ENCODE data around the gene C1QTNF6. TPM values are rescaled to one million over a fixed set of nuclear protein-coding genes. Genes with fewer than 3 reads are reported as not detected.
A peak's percentile ranks its signal among the peaks of the same experiment; 100 is the strongest.

C1QTNF6 gene
- total RNA-seq, 1 donor from 2014 or later = 8.2 TPM

- Mint-ChIP-seq H3K36me3 (ENCODE audit: low read depth) (no peaks in the 10 kb centered on the region), H3K27ac (no peak overlapping the region), H3K4me1 (peaks cover 25% of the 10 kb centered on the region), H3K4me3 (no peak overlapping the region), H3K27me3 (no peaks in the 10 kb centered on the region), H3K9me3 (no peaks in the 10 kb centered on the region)
- no peak for TF ChIP-seq CTCF (IDR thresholded peaks at IDR 0.05)
- intact Hi-C loops (cut with micrococcal nuclease) = no loop called here
- DNase-seq (no peak), ATAC-seq (ENCODE audit: low read depth) (no peak)
- POLR2A ChIA-PET = interaction anchor here (0.6 to 2.9 kb wide), 3 partner anchors 8 to 154 kb away, joined by 5 to 10 read pairs (median 9); partner anchors contain the start of gene IL2RB
- CTCF ChIA-PET = interaction anchor here (1.2 kb wide), 1 partner anchor 289 kb away, joined by 4 read pairs; no protein-coding TSS in a partner anchor
These were observed 46.6 kb downstream of the C1QTNF6 start for GRCh38 chr22:37141476-37141875.

- Mint-ChIP-seq H3K36me3 (ENCODE audit: low read depth) (no peaks in the 10 kb centered on the region), H3K4me3 (no peak overlapping the region), H3K9me3 (no peaks in the 10 kb centered on the region), H3K27me3 (no peaks in the 10 kb centered on the region), H3K4me1 (peaks cover 21% of the 10 kb centered on the region), H3K27ac (no peak overlapping the region)
- intact Hi-C loops (cut with micrococcal nuclease) = no loop called here
- ChIA-PET POLR2A (interaction anchor here (1.6 to 2.9 kb wide), 3 partner anchors 9 to 21 kb away, joined by 8 to 10 read pairs (median 9); partner anchors contain the start of gene IL2RB), CTCF (interaction anchor here (1.2 kb wide), 1 partner anchor 288 kb away, joined by 4 read pairs; no protein-coding TSS in a partner anchor)
- ATAC-seq (ENCODE audit: low read depth) = no peak
- DNase-seq = no peak
- no peak for TF ChIP-seq CTCF (IDR thresholded peaks at IDR 0.05)
These were observed 47.2 kb downstream of the C1QTNF6 start for GRCh38 chr22:37140686-37141323.

- Mint-ChIP-seq H3K4me1 (peaks cover 20% of the 10 kb centered on the region), H3K9me3 (no peaks in the 10 kb centered on the region), H3K36me3 (ENCODE audit: low read depth) (no peaks in the 10 kb centered on the region), H3K27ac (peak overlapping the region; percentile 51), H3K27me3 (no peaks in the 10 kb centered on the region), H3K4me3 (no peak overlapping the region)
- POLR2A ChIA-PET = interaction anchor here (0.5 to 2.9 kb wide), 4 partner anchors 10 to 20 kb away, joined by 3 to 10 read pairs (median 8); partner anchors contain the start of gene IL2RB
- DNase-seq (no peak), ATAC-seq (ENCODE audit: low read depth) (peak; percentile 62)
- intact Hi-C loops (cut with micrococcal nuclease) = loop anchor here (1.0 to 5.0 kb wide), 2 partner anchors 17 to 62 kb away; no protein-coding TSS in a partner anchor
- CTCF ChIA-PET = interaction anchor here (0.6 to 1.1 kb wide), 2 partner anchors 11 to 23 kb away, joined by 3 read pairs; no protein-coding TSS in a partner anchor
- no peak for TF ChIP-seq CTCF (IDR thresholded peaks at IDR 0.05)
These were observed 48.3 kb downstream of the C1QTNF6 start for GRCh38 chr22:37139762-37140161.

DNA sequence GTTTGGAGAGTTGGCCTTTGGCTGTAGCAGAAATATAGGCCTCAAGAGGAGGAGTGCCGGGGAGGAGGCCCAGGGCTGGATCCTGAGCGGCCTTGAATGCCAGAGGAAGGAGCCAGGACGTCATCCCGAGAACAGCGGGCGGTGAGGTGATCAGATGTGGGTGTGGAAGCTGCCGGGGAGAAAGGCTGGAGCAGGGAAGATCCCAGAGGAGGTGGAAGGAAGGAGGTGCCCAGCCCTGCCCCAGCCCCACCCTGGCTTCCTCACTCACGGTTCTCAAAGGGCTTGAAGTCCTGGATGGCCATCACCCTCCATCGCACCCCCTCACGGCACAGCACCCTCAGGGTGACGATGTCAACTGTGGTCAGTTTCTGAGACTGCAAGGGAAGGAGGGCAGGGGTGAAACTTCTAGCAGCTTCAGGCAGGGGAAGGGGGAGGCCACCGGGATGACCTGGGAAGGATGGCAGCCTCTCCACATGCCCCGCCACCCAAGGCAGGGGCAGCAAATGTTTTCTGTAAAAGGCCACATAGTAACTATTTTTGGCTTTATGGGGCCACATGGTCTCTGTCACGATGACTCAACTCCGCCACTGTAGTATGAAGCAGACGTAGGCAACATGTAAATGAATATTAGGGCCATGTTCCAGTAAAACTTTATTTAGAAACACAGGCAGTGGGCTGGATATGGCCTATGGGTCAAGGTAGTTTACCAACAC is 49.0 kb downstream of the C1QTNF6 start:
- intact Hi-C loops (cut with micrococcal nuclease) = loop anchor here (1.0 to 5.0 kb wide), 2 partner anchors 17 to 62 kb away; no protein-coding TSS in a partner anchor
- peak overlapping the region; percentile 13 for H3K4me3 Mint-ChIP-seq
- TF ChIP-seq CTCF (IDR thresholded peaks at IDR 0.05) = no peak
- no peaks in the 10 kb centered on the region for H3K27me3 Mint-ChIP-seq
- DNase-seq = no peak
- peak; percentile 70 for ATAC-seq (ENCODE audit: low read depth)
- no peaks in the 10 kb centered on the region for H3K36me3 Mint-ChIP-seq (ENCODE audit: low read depth)
- POLR2A ChIA-PET = interaction anchor here (1.6 to 2.9 kb wide), 2 partner anchors 16 to 19 kb away, joined by 8 to 10 read pairs; no protein-coding TSS in a partner anchor
- H3K27ac Mint-ChIP-seq = peak overlapping the region; percentile 51
- CTCF ChIA-PET = interaction anchor here (0.6 to 1.1 kb wide), 2 partner anchors 10 to 24 kb away, joined by 3 read pairs; no protein-coding TSS in a partner anchor
- peaks cover 20% of the 10 kb centered on the region for H3K4me1 Mint-ChIP-seq
- H3K9me3 Mint-ChIP-seq = no peaks in the 10 kb centered on the region
